ENCODE results near the gene TNS1. TPM values are rescaled to one million over a fixed set of nuclear protein-coding genes. Genes with fewer than 3 reads are reported as not detected.

The TNS1 gene
- total RNA-seq, 1 experiment from 2014 or later, result 3.4 TPM

- Mint-ChIP-seq H3K27me3 (ENCODE audit: low read depth) (peaks cover 2% of the 10 kb centered on the region; the same call in 1 of the 2 replicates), H3K27ac (no peak overlapping the region), H3K4me1 (peaks cover 23 to 38% of the 10 kb centered on the region in 2 experiments), H3K36me3 (ENCODE audit: insufficient read depth in 1 of 3, low read depth in 3 of 3) (no peaks in the 10 kb centered on the region), H3K9me3 (no peaks in the 10 kb centered on the region; a peak in 1 of 5 replicates), H3K4me3 (no peak overlapping the region)
- Histone ChIP-seq H3K18ac (ENCODE audit: insufficient read length, low read depth, low read length) (no peak overlapping the region), H3K4me2 (ENCODE audit: insufficient read depth, insufficient read length, low read length) (no peak overlapping the region), H4K91ac (ENCODE audit: insufficient read length, low read depth, low read length) (no peak overlapping the region), H2BK5ac (ENCODE audit: insufficient read length, low read length) (no peak overlapping the region), H3K9me3 (ENCODE audit: control insufficient read depth, low read depth, low read length) (no peaks in the 10 kb centered on the region), H2AFZ (ENCODE audit: low read length) (no peak overlapping the region), H3K27ac (ENCODE audit: insufficient read length, low read depth, low read length) (no peak overlapping the region), H3K9ac (ENCODE audit: extremely low read depth, insufficient read length, low read length) (no peak overlapping the region), H3K14ac (ENCODE audit: insufficient read depth, low read length) (no peak overlapping the region), H3T11ph (ENCODE audit: low read length) (no peak overlapping the region), H2BK20ac (ENCODE audit: low read depth, low read length, poor library complexity, severe bottlenecking) (no peak overlapping the region), H2BK120ac (ENCODE audit: low read depth, low read length, poor library complexity, severe bottlenecking) (no peak overlapping the region), H3K23ac (ENCODE audit: insufficient read length, low read depth, low read length) (no peak overlapping the region), H3K79me1 (ENCODE audit: insufficient read depth, low read depth, low read length, poor library complexity, severe bottlenecking) (no peaks in the 10 kb centered on the region), H2BK15ac (ENCODE audit: low read depth, low read length) (no peak overlapping the region), H3K79me2 (ENCODE audit: insufficient read depth, low read length) (no peaks in the 10 kb centered on the region), H3K27me3 (ENCODE audit: insufficient read depth, low read length) (no peaks in the 10 kb centered on the region), H3K4me1 (ENCODE audit: insufficient read depth, low read length) (no peaks in the 10 kb centered on the region; the same call in 1 of the 2 replicates), H4K20me1 (ENCODE audit: control insufficient read depth, insufficient read depth, insufficient read length) (no peaks in the 10 kb centered on the region), H2AK5ac (ENCODE audit: insufficient read length, low read length) (no peak overlapping the region), H3K23me2 (ENCODE audit: insufficient read length, low read depth, low read length, poor library complexity, severe bottlenecking) (no peaks in the 10 kb centered on the region), H3K4ac (ENCODE audit: low read depth, low read length) (no peak overlapping the region), H3K56ac (ENCODE audit: insufficient read length, low read depth, low read length) (no peak overlapping the region), H2BK12ac (ENCODE audit: insufficient read length, low read depth, low read length) (no peak overlapping the region), H4K5ac (ENCODE audit: insufficient read length, low read depth, low read length) (no peak overlapping the region), H4K8ac (replicated peaks; ENCODE audit: insufficient read length, low read depth, low read length) (no peak overlapping the region)
- TF ChIP-seq CTCF (conservative IDR thresholded peaks at IDR 0.05), result no peak
- WGBS (ENCODE audit: extremely low coverage, insufficient read length, low lambda C conversion rate), result no CpG with 5 or more reads among the region's 1 CpG
- DNase-seq, result no peak
Observed at GRCh38 chr2:217968023-217968422, 34.8 kb downstream of the TNS1 start.
